Right lobe of liver (tissue), 4 donors: ENCODE data around the gene C6orf15.
A peak's percentile ranks its signal among the peaks of the same experiment; 100 is the strongest.

Experiments used
- CTCF ChIP-seq, 4 donors: fragments of 200-600 bp in 3 of 4; fragments of 450-650 bp in 1 of 4; IDR thresholded peaks; one replicate each; pipeline versions ENCODE4 v1.5.1 to v1.8.0; 2016 to 2022; ENCODE audit warnings: antibody characterized with exemption in 4 of 4, mild to moderate bottlenecking in 2 of 4
- POLR2A ChIP-seq: fragments of 450-650 bp; IDR thresholded peaks from one replicate; pipeline ENCODE4 v1.6.1; 2017; ENCODE audit warnings: antibody characterized with exemption, mild to moderate bottlenecking
- donor health status: DM: no; HTN: no; CAD: no.
- donor health status: DM: no; HTN: no; CAD: no.
- donor health status: DM: no; HTN: yes; CAD: no.

- TF ChIP-seq POLR2A (no peak), CTCF (IDR thresholded peaks at IDR 0.05) (peak in 3 of 4 donors; percentile 20 to 34 (median 29))
These were observed 28.5 kb downstream of the C6orf15 start for GRCh38 chr6:31083742-31084354.
